GM12878 (cell line): ENCODE data around the gene ABI3. TPM values are rescaled to one million over a fixed set of nuclear protein-coding genes. Genes with fewer than 3 reads are reported as not detected.

Experiments used
- ATAC-seq: fragments of 200-7000 bp; cut with Tn5 transposase; 3 replicates; pipeline ENCODE4 v1.9.1; 2020; ENCODE audit warnings: mild to moderate bottlenecking, moderate library complexity
- BruUV-seq: library from RNA; stranded (reverse); fragments of 400-500 nt; replicated peaks from 2 replicates; lab custom pipeline; 2021; lab: Mats Ljungman, UMichigan
- CTCF ChIA-PET: fragments of 300-600 bp; sonication (Branson Sonifier 250); formaldehyde crosslinking; extraction: SDS; loops from one replicate; lab custom pipeline; 2021; ENCODE audit warnings: inconsistent platforms; lab: Yijun Ruan, JAX
- POLR2A ChIA-PET: fragments of 350-600 bp; formaldehyde crosslinking; extraction: SDS; loops from one replicate; lab custom pipeline; 2021; ENCODE audit warnings: inconsistent platforms; lab: Charles Lee
- RAD21 ChIA-PET: fragments of 300-600 bp; sonication (Branson Sonifier 250); formaldehyde crosslinking; loops from one replicate; lab custom pipeline; 2023; ENCODE audit warnings: antibody characterized with exemption; ENCODE audit not compliant: unreplicated experiment; lab: Charles Lee
- SMC1A ChIA-PET: fragments of 300-600 bp; sonication (Branson Sonifier 250); formaldehyde crosslinking; loops from one replicate; lab custom pipeline; 2023; ENCODE audit not compliant: unreplicated experiment, uncharacterized antibody; lab: Charles Lee
- DNase-seq: peaks from one replicate; pipeline ENCODE4 v3.0.0-alpha.2; 2011; ENCODE audit warnings: low read depth, low spot score
- FAIRE-seq: peaks from 3 replicates; lab custom pipeline; 2011; peaks lifted over from hg19 to GRCh38; lab: Jason Lieb, UNC
- H2AFZ ChIP-seq: 2 replicates; pipeline ENCODE4 v1.6.0; 2011; ENCODE audit warnings: low read depth, low read length, control low read depth; ENCODE audit not compliant: control insufficient read depth
- H3K27ac ChIP-seq: 2 replicates; pipeline ENCODE4 v1.5.1; 2011; ENCODE audit warnings: control low read depth; ENCODE audit not compliant: control insufficient read depth, insufficient read depth
- H3K27me3 ChIP-seq, 2 experiments: replicated peaks in 1 of 2; 2 replicates each; pipeline versions ENCODE4 v1.6.0 to v1.6.1; 2011; ENCODE audit warnings: low read length in 1 of 2; ENCODE audit not compliant: control insufficient read depth in 2 of 2, insufficient read depth in 2 of 2
- H3K36me3 ChIP-seq, 2 experiments: 2 replicates each; pipeline ENCODE4 v1.5.1; 2011; ENCODE audit warnings: low read length in 1 of 2; ENCODE audit not compliant: control insufficient read depth in 2 of 2, insufficient read depth in 2 of 2
- H3K4me1 ChIP-seq: 2 replicates; pipeline ENCODE4 v1.6.1; 2011; ENCODE audit warnings: mild to moderate bottlenecking, low read length, moderate library complexity, mixed read lengths; ENCODE audit not compliant: control insufficient read depth, insufficient read depth
- H3K4me2 ChIP-seq: 2 replicates; pipeline ENCODE4 v1.6.0; 2011; ENCODE audit warnings: control low read depth; ENCODE audit not compliant: control insufficient read depth, insufficient read depth
- H3K4me3 ChIP-seq: fragments of 200-600 bp; sonication (generic); 2 replicates; pipeline ENCODE4 v1.5.1; 2016
- H3K79me2 ChIP-seq: 2 replicates; pipeline ENCODE4 v1.6.0; 2011; ENCODE audit warnings: low read length; ENCODE audit not compliant: control insufficient read depth, insufficient read depth
- H3K9ac ChIP-seq: 2 replicates; pipeline ENCODE4 v1.8.0; 2011; ENCODE audit warnings: low read length, control low read depth, mixed read lengths; ENCODE audit not compliant: control insufficient read depth, insufficient read depth
- H3K9me3 ChIP-seq: replicated peaks from 3 replicates; pipeline ENCODE4 v1.5.1; 2011; ENCODE audit warnings: mild to moderate bottlenecking, low read length; ENCODE audit not compliant: control insufficient read depth, insufficient read depth
- H4K20me1 ChIP-seq: 2 replicates; pipeline ENCODE4 v1.6.0; 2011; ENCODE audit not compliant: control insufficient read depth, insufficient read depth
- CHD2 ChIP-seq: IDR thresholded peaks from 2 replicates; pipeline ENCODE4 v1.6.1; 2011; ENCODE audit warnings: low read depth, low read length, improper control_type of control experiment, borderline replicate concordance
- EED ChIP-seq: sonication (generic); IDR thresholded peaks from 2 replicates; pipeline ENCODE4 v1.6.1; 2016; ENCODE audit warnings: antibody characterized with exemption, low read depth
- HCFC1 ChIP-seq: fragments of 150-350 bp; IDR thresholded peaks from 2 replicates; pipeline ENCODE4 v1.6.1; 2014; ENCODE audit warnings: low read length
- IRF5 ChIP-seq: fragments of 450-650 bp; IDR thresholded peaks from 2 replicates; pipeline ENCODE4 v1.6.1; 2017; ENCODE audit warnings: borderline replicate concordance
- NFYB ChIP-seq: IDR thresholded peaks from 2 replicates; pipeline ENCODE4 v1.6.1; 2011; ENCODE audit warnings: low read depth, mild to moderate bottlenecking, low read length, improper control_type of control experiment, moderate library complexity; ENCODE audit not compliant: insufficient read depth
- NKRF ChIP-seq: fragments of 450-650 bp; conservative IDR thresholded peaks from 2 replicates; pipeline ENCODE4 v1.6.1; 2017; ENCODE audit warnings: mild to moderate bottlenecking, moderate library complexity
- POLR2A ChIP-seq: IDR thresholded peaks from 2 replicates; pipeline ENCODE4 v1.6.1; 2011; ENCODE audit warnings: low read depth, mild to moderate bottlenecking, low read length
- RAD51 ChIP-seq: fragments of 450-650 bp; IDR thresholded peaks from 2 replicates; pipeline ENCODE4 v1.6.1; 2016; ENCODE audit warnings: moderate library complexity, mild to moderate bottlenecking, inconsistent platforms
- ZNF274 ChIP-seq: IDR thresholded peaks from one replicate; pipeline ENCODE4 v1.8.0; 2011; ENCODE audit not compliant: insufficient read length, insufficient read depth
- WGBS: methylation state at CpG from one replicate; pipeline ENCODE4 v1.1.6; 2016; ENCODE audit warnings: low lambda C conversion rate; ENCODE audit not compliant: insufficient replicate concordance, insufficient coverage; ENCODE audit errors: missing lambda C conversion rate; 5-methylcytosine and 5-hydroxymethylcytosine counted together
- in situ Hi-C: fragments of 300-500 bp; cut with MboI; formaldehyde crosslinking; loops from 9 replicates; pipeline ENCODE4 v1.14.3; 2018; ENCODE audit warnings: mixed read lengths
- intact Hi-C: fragments of 100-400 bp; cut with micrococcal nuclease; formaldehyde crosslinking; loops from one replicate; pipeline ENCODE4 v1.14.2; 2022; ENCODE audit not compliant: unreplicated experiment
- polyA plus RNA-seq, 11 experiments: library from polyadenylated mRNA; depleted of rRNA in 4 of 11; unstranded in 6 of 11; stranded (reverse) in 5 of 11; fragments of >200 nt; fragmentation: Nextera tagmentation in 4 of 11; fragmentation: Illumina TruSeq in 1 of 11; extraction: Ambion mirVana in 4 of 11; extraction: Trizol in 1 of 11; gene quantifications; 1 replicate in 1 of 11; 2 replicates in 10 of 11; pipeline versions ENCODE4 v1.2.1 to v1.2.3, GENCODE V29; 2011 to 2016; ENCODE audit warnings: inconsistent platforms in 2 of 11, missing spikeins in 2 of 11, low read depth in 1 of 11
- total RNA-seq, 4 experiments: library from RNA; depleted of rRNA in 3 of 4; stranded (reverse); fragments of >200 nt in 3 of 4; fragmentation: Illumina TruSeq in 1 of 4; extraction: Trizol in 1 of 4; gene quantifications; 2 replicates each; pipeline versions ENCODE4 v1.2.1 to v1.2.3, GENCODE V29; 2013 to 2021
- TF ChIP-seq, protein P1 (sequence below): IDR thresholded peaks from 2 replicates; pipeline ENCODE4 v1.6.1; 2012; ENCODE audit warnings: low read depth, low read length, improper control_type of control experiment
- TF ChIP-seq, protein P2 (sequence below): IDR thresholded peaks from 2 replicates; pipeline ENCODE4 v1.6.1; 2011; ENCODE audit warnings: low read depth, mild to moderate bottlenecking, low read length, moderate library complexity, borderline replicate concordance; ENCODE audit errors: extremely low read depth

Gene ABI3
- total and polyA plus RNA-seq, 10 of the 15 experiments (the other 5 are each of a cell fraction or from before 2014, with no cell fraction given) = 13.4 to 109 (median 51.1) TPM

- TF ChIP-seq, protein P1, sequence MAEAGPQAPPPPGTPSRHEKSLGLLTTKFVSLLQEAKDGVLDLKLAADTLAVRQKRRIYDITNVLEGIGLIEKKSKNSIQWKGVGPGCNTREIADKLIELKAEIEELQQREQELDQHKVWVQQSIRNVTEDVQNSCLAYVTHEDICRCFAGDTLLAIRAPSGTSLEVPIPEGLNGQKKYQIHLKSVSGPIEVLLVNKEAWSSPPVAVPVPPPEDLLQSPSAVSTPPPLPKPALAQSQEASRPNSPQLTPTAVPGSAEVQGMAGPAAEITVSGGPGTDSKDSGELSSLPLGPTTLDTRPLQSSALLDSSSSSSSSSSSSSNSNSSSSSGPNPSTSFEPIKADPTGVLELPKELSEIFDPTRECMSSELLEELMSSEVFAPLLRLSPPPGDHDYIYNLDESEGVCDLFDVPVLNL = no peak
- TF ChIP-seq ZNF274 (no peak), HCFC1 (no peak)
Measured at GRCh38 chr17:49254066-49254465, 43.6 kb downstream of the ABI3 start (continued).

DNA sequence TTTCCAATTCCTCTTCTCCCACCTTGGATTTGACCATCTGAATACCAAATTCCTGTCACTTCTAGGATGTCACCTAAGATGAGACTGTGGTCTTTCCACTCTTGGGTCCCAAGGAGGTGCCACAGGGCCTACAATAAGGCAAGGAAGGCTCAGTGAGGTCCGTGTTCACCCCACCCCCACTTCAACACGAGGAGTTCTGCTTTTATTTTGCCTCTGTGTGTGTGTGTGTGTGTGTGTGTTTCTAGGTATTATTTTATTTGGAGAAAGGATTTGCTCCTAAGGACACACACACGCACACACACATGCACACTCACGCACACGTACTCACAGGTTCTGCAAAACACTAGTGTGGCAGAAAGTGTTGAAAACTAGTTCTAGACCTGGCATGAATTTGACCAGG is 44.6 kb downstream of the ABI3 start:
- CTCF ChIA-PET = interaction anchor here (1.0 kb wide), 1 partner anchor 113 kb away, joined by 3 read pairs; no protein-coding TSS in a partner anchor
- intact Hi-C loops = no loop called here

More for the DNA sequence above, 44.6 kb downstream of the ABI3 start:
- no peak for DNase-seq
- Histone ChIP-seq H3K79me2 (no peaks in the 10 kb centered on the region), H4K20me1 (no peaks in the 10 kb centered on the region), H3K4me2 (no peak overlapping the region), H3K27ac (no peak overlapping the region), H3K4me3 (no peak overlapping the region), H3K27me3 (no peaks in the 10 kb centered on the region; a peak in 2 of 4 replicates), H2AFZ (no peak overlapping the region), H3K9ac (no peak overlapping the region), H3K36me3 (no peaks in the 10 kb centered on the region), H3K4me1 (peaks cover 3% of the 10 kb centered on the region; the same call in 1 of the 2 replicates), H3K9me3 (no peaks in the 10 kb centered on the region)
- ChIA-PET POLR2A (no interaction called here), RAD21 (interaction anchor here (0.6 kb wide), 1 partner anchor 530 kb away, joined by 6 read pairs; no protein-coding TSS in a partner anchor), SMC1A (no interaction called here)
- TF ChIP-seq NFYB (no peak), CHD2 (no peak), NKRF (no peak), EED (no peak), RAD51 (no peak), IRF5 (no peak), POLR2A (no peak)
- TF ChIP-seq, protein P2, sequence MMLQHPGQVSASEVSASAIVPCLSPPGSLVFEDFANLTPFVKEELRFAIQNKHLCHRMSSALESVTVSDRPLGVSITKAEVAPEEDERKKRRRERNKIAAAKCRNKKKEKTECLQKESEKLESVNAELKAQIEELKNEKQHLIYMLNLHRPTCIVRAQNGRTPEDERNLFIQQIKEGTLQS = no peak
- FAIRE-seq = no peak
- 35% methylated on average over 5 of the region's 5 CpGs for WGBS
- BruUV-seq = no TSS peak
- no peak for ATAC-seq
- in situ Hi-C loops = no loop called here
